HepG2 (cell line): Measurements from ENCODE around the gene TMEM121. TPM values are rescaled to one million over a fixed set of nuclear protein-coding genes. Genes with fewer than 3 reads are reported as not detected.

Experiments
- ATF5 ChIP-seq: sonication (generic); formaldehyde crosslinking; IDR thresholded peaks from 2 replicates; pipeline ENCODE4 v1.4.0; 2020; ENCODE audit warnings: mild to moderate bottlenecking, low read depth, missing genetic modification reagents
- HES4 ChIP-seq: sonication (generic); formaldehyde crosslinking; IDR thresholded peaks from 2 replicates; pipeline ENCODE4 v1.9.0; 2021; ENCODE audit warnings: mild to moderate bottlenecking, missing genetic modification reagents, borderline replicate concordance
- ISL2 ChIP-seq: sonication (generic); formaldehyde crosslinking; IDR thresholded peaks from 2 replicates; pipeline ENCODE4 v1.5.0; 2020; ENCODE audit warnings: missing genetic modification reagents
- JUND ChIP-seq: sonication (generic); formaldehyde crosslinking; IDR thresholded peaks from 2 replicates; pipeline ENCODE4 v1.8.0; 2022; ENCODE audit warnings: mild to moderate bottlenecking, missing genetic modification reagents
- LBX2 ChIP-seq: sonication (generic); formaldehyde crosslinking; IDR thresholded peaks from 2 replicates; pipeline ENCODE4 v1.5.0; 2020; ENCODE audit warnings: missing genetic modification reagents, mild to moderate bottlenecking, borderline replicate concordance
- MEIS2 ChIP-seq: sonication (generic); formaldehyde crosslinking; IDR thresholded peaks from 2 replicates; pipeline ENCODE4 v1.9.0; 2021; ENCODE audit warnings: mild to moderate bottlenecking, missing genetic modification reagents
- REL ChIP-seq: sonication (generic); formaldehyde crosslinking; conservative IDR thresholded peaks from 2 replicates; pipeline ENCODE4 v1.8.0; 2022; ENCODE audit warnings: mild to moderate bottlenecking, missing genetic modification reagents, moderate library complexity
- SMARCC2 ChIP-seq: fragments of 450-650 bp; IDR thresholded peaks from 2 replicates; pipeline ENCODE4 v1.6.1; 2017; ENCODE audit warnings: antibody characterized with exemption, mild to moderate bottlenecking
- SRY ChIP-seq: sonication (generic); formaldehyde crosslinking; IDR thresholded peaks from 2 replicates; pipeline ENCODE4 v1.8.0; 2022; ENCODE audit warnings: mild to moderate bottlenecking, missing genetic modification reagents
- ZBTB33 ChIP-seq: sonication (generic); formaldehyde crosslinking; IDR thresholded peaks from 2 replicates; pipeline ENCODE4 v1.4.0; 2020; ENCODE audit warnings: missing genetic modification reagents
- ZFP36L1 ChIP-seq: sonication (generic); formaldehyde crosslinking; IDR thresholded peaks from 2 replicates; pipeline ENCODE4 v1.8.0; 2022; ENCODE audit warnings: mild to moderate bottlenecking, missing genetic modification reagents, moderate library complexity
- ZNF546 ChIP-seq: sonication (generic); formaldehyde crosslinking; conservative IDR thresholded peaks from 2 replicates; pipeline ENCODE4 v1.8.1; 2023; ENCODE audit warnings: mild to moderate bottlenecking, missing genetic modification reagents
- ZNF597 ChIP-seq: sonication (generic); formaldehyde crosslinking; IDR thresholded peaks from 2 replicates; pipeline ENCODE4 v1.5.0; 2020; ENCODE audit warnings: missing genetic modification reagents
- ZNF800 ChIP-seq: sonication (generic); formaldehyde crosslinking; IDR thresholded peaks from 2 replicates; pipeline ENCODE4 v1.4.0; 2020; ENCODE audit warnings: missing genetic modification reagents
- ZXDC ChIP-seq: sonication (generic); formaldehyde crosslinking; IDR thresholded peaks from 2 replicates; pipeline ENCODE4 v1.5.0; 2020; ENCODE audit warnings: mild to moderate bottlenecking, missing genetic modification reagents
- polyA plus RNA-seq, 8 experiments: library from polyadenylated mRNA; depleted of rRNA in 3 of 8; stranded (reverse) in 7 of 8; unstranded in 1 of 8; fragments of >200 nt; fragmentation: Illumina TruSeq in 4 of 8; extraction: Trizol in 4 of 8; gene quantifications; 2 replicates each; pipeline versions ENCODE4 v1.2.1 to v1.2.3, GENCODE V29; 2011 to 2016; ENCODE audit warnings: low read depth in 4 of 8, missing spikeins in 1 of 8, mixed read lengths in 1 of 8; ENCODE audit not compliant: insufficient read depth in 1 of 8
- total RNA-seq, 5 experiments: library from RNA; depleted of rRNA; stranded (reverse); fragments of >200 nt; fragmentation: Illumina TruSeq; extraction: Trizol; gene quantifications; 2 replicates each; pipeline ENCODE4 v1.2.3, GENCODE V29; 2016; ENCODE audit warnings: low read depth in 1 of 5

Gene TMEM121
- total and polyA plus RNA-seq, 2 of the 13 experiments (the other 11 are each of a cell fraction or from before 2014, with no cell fraction given), result 6.6 to 19.0 TPM

GRCh38 chr14:105527826-105528585, 1.6 kb downstream of the TMEM121 start (continued):
- TF ChIP-seq MEIS2 (peak; percentile 72), ISL2 (CRISPR knock-in tag) (0 out of 2 replicates have a peak, but pooled peaks have one; percentile 44), ATF5 (CRISPR knock-in tag) (no peak), ZBTB33 (peak; percentile 74), ZFP36L1 (CRISPR knock-in tag) (no peak), LBX2 (CRISPR knock-in tag) (no peak; the same call in 1 of the 2 replicates), ZXDC (CRISPR knock-in tag) (0 out of 2 replicates have a peak, but pooled peaks have one; percentile 31), HES4 (no peak), REL (CRISPR knock-in tag) (peak; percentile 63; the same call in 1 of the 2 replicates), ZNF800 (CRISPR knock-in tag) (peak; percentile 79), SRY (CRISPR knock-in tag) (no peak), SMARCC2 (no peak), JUND (CRISPR knock-in tag) (no peak), ZNF546 (CRISPR knock-in tag) (0 out of 2 replicates have a peak, but pooled peaks have one; percentile 43), ZNF597 (CRISPR knock-in tag) (no peak)
